H9 (cell line): ENCODE data around the gene SHH. TPM values are rescaled to one million over a fixed set of nuclear protein-coding genes. Genes with fewer than 3 reads are reported as not detected.

Experiments used
- DNase-seq: peaks from one replicate; pipeline ENCODE4 v3.0.0-alpha.2; 2017
- H2AFZ ChIP-seq: one replicate; pipeline ENCODE4 v1.6.1; 2013; ENCODE audit warnings: mild to moderate bottlenecking, low read length, control low read depth, moderate library complexity
- H2AK5ac ChIP-seq: 2 replicates; pipeline ENCODE4 v1.6.1; 2013; ENCODE audit warnings: low read length, control low read depth, mixed read lengths; ENCODE audit not compliant: insufficient read length
- H2BK120ac ChIP-seq: one replicate; pipeline ENCODE4 v1.6.1; 2013; ENCODE audit warnings: low read depth, mild to moderate bottlenecking, low read length, control low read depth, inconsistent platforms; ENCODE audit not compliant: poor library complexity, severe bottlenecking
- H2BK12ac ChIP-seq: 2 replicates; pipeline ENCODE4 v1.6.1; 2013; ENCODE audit warnings: low read length, control low read depth, mixed read lengths, low read depth; ENCODE audit not compliant: insufficient read length
- H2BK15ac ChIP-seq: 2 replicates; pipeline ENCODE4 v1.6.1; 2013; ENCODE audit warnings: low read depth, low read length, control low read depth
- H2BK20ac ChIP-seq: one replicate; pipeline ENCODE4 v1.6.1; 2013; ENCODE audit warnings: low read depth, mild to moderate bottlenecking, low read length, control low read depth, inconsistent platforms; ENCODE audit not compliant: poor library complexity, severe bottlenecking
- H2BK5ac ChIP-seq: 2 replicates; pipeline ENCODE4 v1.6.1; 2013; ENCODE audit warnings: low read length, control low read depth, mixed read lengths; ENCODE audit not compliant: insufficient read length
- H3K14ac ChIP-seq: 2 replicates; pipeline ENCODE4 v1.6.1; 2013; ENCODE audit warnings: low read length, control low read depth; ENCODE audit not compliant: insufficient read depth
- H3K18ac ChIP-seq: 2 replicates; pipeline ENCODE4 v1.6.1; 2013; ENCODE audit warnings: low read depth, mild to moderate bottlenecking, mixed read lengths, low read length, control low read depth; ENCODE audit not compliant: insufficient read length
- H3K23ac ChIP-seq: 2 replicates; pipeline ENCODE4 v1.6.1; 2013; ENCODE audit warnings: low read length, control low read depth, mixed read lengths, low read depth; ENCODE audit not compliant: insufficient read length
- H3K23me2 ChIP-seq: 2 replicates; pipeline ENCODE4 v1.6.1; 2013; ENCODE audit warnings: low read depth, mild to moderate bottlenecking, mixed read lengths, low read length, control low read depth; ENCODE audit not compliant: insufficient read length, poor library complexity, severe bottlenecking
- H3K27ac ChIP-seq: 2 replicates; pipeline ENCODE4 v1.5.1; 2013; ENCODE audit warnings: low read length, control low read depth, mixed read lengths, low read depth; ENCODE audit not compliant: insufficient read length
- H3K27me3 ChIP-seq: 2 replicates; pipeline ENCODE4 v1.6.1; 2013; ENCODE audit warnings: low read length, control low read depth, inconsistent platforms; ENCODE audit not compliant: insufficient read depth
- H3K4ac ChIP-seq: 2 replicates; pipeline ENCODE4 v1.6.1; 2013; ENCODE audit warnings: low read depth, mild to moderate bottlenecking, control low read depth, inconsistent platforms, low read length, moderate library complexity
- H3K4me1 ChIP-seq: 2 replicates; pipeline ENCODE4 v1.6.1; 2013; ENCODE audit warnings: low read length, control low read depth, inconsistent platforms; ENCODE audit not compliant: insufficient read depth
- H3K4me2 ChIP-seq: 2 replicates; pipeline ENCODE4 v1.6.1; 2013; ENCODE audit warnings: low read length, control low read depth, mixed read lengths; ENCODE audit not compliant: insufficient read length, insufficient read depth
- H3K56ac ChIP-seq: 2 replicates; pipeline ENCODE4 v1.6.1; 2013; ENCODE audit warnings: low read depth, mild to moderate bottlenecking, mixed read lengths, low read length, control low read depth; ENCODE audit not compliant: insufficient read length
- H3K79me1 ChIP-seq: 2 replicates; pipeline ENCODE4 v1.6.1; 2013; ENCODE audit warnings: low read depth, mild to moderate bottlenecking, moderate library complexity, low read length, control low read depth, inconsistent platforms; ENCODE audit not compliant: insufficient read depth, poor library complexity, severe bottlenecking
- H3K79me2 ChIP-seq: 2 replicates; pipeline ENCODE4 v1.6.1; 2013; ENCODE audit warnings: low read length, control low read depth, inconsistent platforms; ENCODE audit not compliant: insufficient read depth
- H3K9ac ChIP-seq: 2 replicates; pipeline ENCODE4 v1.6.1; 2013; ENCODE audit warnings: low read length, control low read depth, mixed read lengths; ENCODE audit not compliant: insufficient read length; ENCODE audit errors: extremely low read depth
- H3K9me3 ChIP-seq: one replicate; pipeline ENCODE4 v1.6.1; 2013; ENCODE audit warnings: low read depth, low read length, inconsistent platforms; ENCODE audit not compliant: control insufficient read depth
- H3T11ph ChIP-seq: one replicate; pipeline ENCODE4 v1.6.1; 2013; ENCODE audit warnings: mild to moderate bottlenecking, low read length, control low read depth, inconsistent platforms
- H4K20me1 ChIP-seq: one replicate; pipeline ENCODE4 v1.6.1; 2013; ENCODE audit not compliant: control insufficient read depth, insufficient read length, insufficient read depth
- H4K5ac ChIP-seq: 2 replicates; pipeline ENCODE4 v1.6.1; 2013; ENCODE audit warnings: low read depth, mild to moderate bottlenecking, mixed read lengths, low read length, control low read depth; ENCODE audit not compliant: insufficient read length
- H4K8ac ChIP-seq: replicated peaks from 2 replicates; pipeline ENCODE4 v1.6.1; 2013; ENCODE audit warnings: low read length, control low read depth, mixed read lengths, low read depth; ENCODE audit not compliant: insufficient read length
- H4K91ac ChIP-seq: 2 replicates; pipeline ENCODE4 v1.6.1; 2013; ENCODE audit warnings: low read depth, mild to moderate bottlenecking, moderate library complexity, mixed read lengths, low read length, control low read depth; ENCODE audit not compliant: insufficient read length
- H3K27ac Mint-ChIP-seq, 3 experiments: 2 replicates in 2 of 3; 3 replicates in 1 of 3; pipeline ENCODE4 v1.8.0; 2020 to 2021; ENCODE audit warnings: mixed read lengths in 3 of 3, mild to moderate bottlenecking in 1 of 3, moderate library complexity in 1 of 3
- H3K27me3 Mint-ChIP-seq: 2 replicates; pipeline ENCODE4 v1.8.0; 2021; ENCODE audit warnings: low read depth, mild to moderate bottlenecking, moderate library complexity, mixed read lengths
- H3K36me3 Mint-ChIP-seq, 3 experiments: 2 replicates in 2 of 3; 3 replicates in 1 of 3; pipeline ENCODE4 v1.8.0; 2020 to 2021; ENCODE audit warnings: low read depth in 3 of 3, mixed read lengths in 3 of 3; ENCODE audit not compliant: insufficient read depth in 1 of 3
- H3K4me1 Mint-ChIP-seq, 2 experiments: 2 replicates each; pipeline ENCODE4 v1.8.0; 2020; ENCODE audit warnings: mixed read lengths in 2 of 2
- H3K4me3 Mint-ChIP-seq, 2 experiments: 2 replicates in 1 of 2; 3 replicates in 1 of 2; pipeline ENCODE4 v1.8.0; 2020 to 2021; ENCODE audit warnings: mild to moderate bottlenecking in 2 of 2, mixed read lengths in 2 of 2, moderate library complexity in 1 of 2
- H3K9me3 Mint-ChIP-seq, 2 experiments: 2 replicates in 1 of 2; 3 replicates in 1 of 2; pipeline ENCODE4 v1.8.0; 2020; ENCODE audit warnings: mild to moderate bottlenecking in 2 of 2, mixed read lengths in 2 of 2, moderate library complexity in 1 of 2
- CTCF ChIP-seq: fragments of 200-600 bp; sonication (generic); conservative IDR thresholded peaks from 3 replicates; pipeline ENCODE4 v1.8.0; 2021; ENCODE audit warnings: antibody characterized with exemption, mild to moderate bottlenecking
- WGBS: extraction: QIAGEN DNeasy Blood & Tissue Kit; methylation state at CpG from one replicate; pipeline ENCODE4 v1.1.7; 2013; ENCODE audit warnings: missing lambda C conversion rate, low lambda C conversion rate, mixed read lengths; ENCODE audit not compliant: insufficient read length; ENCODE audit errors: extremely low coverage; 5-methylcytosine and 5-hydroxymethylcytosine counted together
- total RNA-seq: library from RNA; stranded (reverse); gene quantifications from 2 replicates; pipeline ENCODE4 v1.2.1, GENCODE V29; 2021

Gene SHH
- total RNA-seq, 1 experiment from 2014 or later: 0.07 TPM

GRCh38 chr7:155835446-155836215 lies 23.4 kb upstream of the SHH start:
- DNase-seq: no peak
- Histone ChIP-seq H3T11ph (no peak overlapping the region), H4K91ac (no peak overlapping the region), H2BK120ac (no peak overlapping the region), H4K8ac (no peak overlapping the region), H3K9me3 (no peaks in the 10 kb centered on the region), H2BK20ac (no peak overlapping the region), H4K20me1 (no peaks in the 10 kb centered on the region), H3K4ac (no peak overlapping the region), H3K4me1 (no peaks in the 10 kb centered on the region; the same call in 1 of the 2 replicates), H4K5ac (no peak overlapping the region), H3K79me1 (no peaks in the 10 kb centered on the region), H3K27ac (no peak overlapping the region), H3K79me2 (no peaks in the 10 kb centered on the region), H3K4me2 (no peak overlapping the region), H3K23me2 (no peaks in the 10 kb centered on the region), H2BK15ac (no peak overlapping the region), H2AK5ac (no peak overlapping the region), H3K14ac (no peak overlapping the region), H2AFZ (no peak overlapping the region), H3K18ac (no peak overlapping the region), H3K9ac (no peak overlapping the region), H3K56ac (no peak overlapping the region), H3K27me3 (no peaks in the 10 kb centered on the region), H2BK12ac (no peak overlapping the region), H3K23ac (no peak overlapping the region), H2BK5ac (no peak overlapping the region)
- Mint-ChIP-seq H3K36me3 (no peaks in the 10 kb centered on the region), H3K9me3 (no peaks in the 10 kb centered on the region; a peak in 1 of 5 replicates), H3K27me3 (peaks cover 25% of the 10 kb centered on the region), H3K27ac (no peak overlapping the region), H3K4me1 (peaks cover 14 to 22% of the 10 kb centered on the region in 2 experiments), H3K4me3 (no peak overlapping the region)
- WGBS: no CpG with 5 or more reads among the region's 14 CpGs
- TF ChIP-seq CTCF: no peak
